ENCODE results near the gene ZNF516. TPM values are rescaled to one million over a fixed set of nuclear protein-coding genes. Genes with fewer than 3 reads are reported as not detected.

The ZNF516 gene
- total RNA-seq, 1 experiment from 2014 or later, result 25.5 TPM

DNA sequence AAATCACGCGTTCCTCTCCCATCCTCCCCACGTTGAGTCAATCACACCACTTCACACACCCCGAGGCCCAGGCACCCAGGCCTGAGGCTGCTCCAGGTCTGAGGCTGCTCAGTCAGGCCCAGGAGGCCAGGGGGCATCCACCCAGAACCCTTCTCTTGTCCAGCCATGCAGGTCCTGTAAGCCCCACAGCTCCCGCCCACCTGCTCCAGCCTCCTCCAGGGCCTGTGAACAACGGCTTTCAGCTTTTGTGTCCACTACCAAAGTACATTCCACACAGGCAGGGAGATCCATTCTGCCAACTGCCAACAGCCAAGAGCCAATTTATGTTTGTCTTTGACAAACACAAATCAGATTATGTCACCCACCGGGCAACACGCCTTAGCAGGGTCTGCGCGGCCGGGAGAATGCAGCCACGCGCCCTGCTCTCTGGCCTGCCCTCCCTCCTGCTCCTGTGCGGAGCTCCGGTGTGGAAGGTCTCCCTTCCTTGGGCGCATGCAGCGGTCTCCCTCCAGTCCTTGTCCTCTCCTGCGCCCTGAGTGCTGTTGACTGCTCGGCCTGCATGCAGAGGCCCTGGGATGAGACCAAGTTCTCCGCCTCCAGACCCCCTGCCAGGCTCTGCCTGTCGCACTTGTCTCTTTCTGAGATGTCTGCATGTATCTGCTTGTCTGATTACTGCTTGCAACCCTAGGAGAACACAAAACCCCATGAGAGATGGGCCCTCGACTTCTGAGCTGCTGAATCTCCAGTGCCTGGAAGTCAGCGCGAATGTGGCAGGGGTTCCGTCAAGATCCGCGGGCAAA lies 146.6 kb downstream of the ZNF516 start:
- CTCF ChIA-PET, result no interaction called here
- Mint-ChIP-seq H3K4me1 (ENCODE audit: low read depth, unreplicated experiment) (peaks cover 8% of the 10 kb centered on the region), H3K27me3 (ENCODE audit: insufficient read depth, unreplicated experiment) (peaks cover 5% of the 10 kb centered on the region), H3K4me3 (ENCODE audit: unreplicated experiment) (no peak overlapping the region), H3K27ac (ENCODE audit: unreplicated experiment) (no peak overlapping the region), H3K36me3 (ENCODE audit: insufficient read depth, unreplicated experiment) (peaks cover 5% of the 10 kb centered on the region), H3K9me3 (ENCODE audit: unreplicated experiment) (no peaks in the 10 kb centered on the region)
- H3K27me3 ChIP-seq (replicated peaks; ENCODE audit: control insufficient read depth, insufficient read depth, low read length), result no peaks in the 10 kb centered on the region
- no peak overlapping the region for H3K4me3 ChIP-seq (ENCODE audit: low read depth, low read length)
- POLR2A ChIA-PET, result no interaction called here
- H3K36me3 ChIP-seq (ENCODE audit: control insufficient read depth, insufficient read depth, low read length), result no peaks in the 10 kb centered on the region
- BruUV-seq (replicated peaks), result no TSS peak
- intact Hi-C loops (cut with micrococcal nuclease; ENCODE audit: unreplicated experiment), result loop anchor here (2.0 to 5.0 kb wide), 2 partner anchors 71 to 464 kb away; no protein-coding TSS in a partner anchor
- H3K9me3 ChIP-seq, result no peaks in the 10 kb centered on the region
- no peaks in the 10 kb centered on the region for H3K4me1 ChIP-seq
- TF ChIP-seq, protein P1, sequence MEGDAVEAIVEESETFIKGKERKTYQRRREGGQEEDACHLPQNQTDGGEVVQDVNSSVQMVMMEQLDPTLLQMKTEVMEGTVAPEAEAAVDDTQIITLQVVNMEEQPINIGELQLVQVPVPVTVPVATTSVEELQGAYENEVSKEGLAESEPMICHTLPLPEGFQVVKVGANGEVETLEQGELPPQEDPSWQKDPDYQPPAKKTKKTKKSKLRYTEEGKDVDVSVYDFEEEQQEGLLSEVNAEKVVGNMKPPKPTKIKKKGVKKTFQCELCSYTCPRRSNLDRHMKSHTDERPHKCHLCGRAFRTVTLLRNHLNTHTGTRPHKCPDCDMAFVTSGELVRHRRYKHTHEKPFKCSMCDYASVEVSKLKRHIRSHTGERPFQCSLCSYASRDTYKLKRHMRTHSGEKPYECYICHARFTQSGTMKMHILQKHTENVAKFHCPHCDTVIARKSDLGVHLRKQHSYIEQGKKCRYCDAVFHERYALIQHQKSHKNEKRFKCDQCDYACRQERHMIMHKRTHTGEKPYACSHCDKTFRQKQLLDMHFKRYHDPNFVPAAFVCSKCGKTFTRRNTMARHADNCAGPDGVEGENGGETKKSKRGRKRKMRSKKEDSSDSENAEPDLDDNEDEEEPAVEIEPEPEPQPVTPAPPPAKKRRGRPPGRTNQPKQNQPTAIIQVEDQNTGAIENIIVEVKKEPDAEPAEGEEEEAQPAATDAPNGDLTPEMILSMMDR (IDR thresholded peaks at IDR 0.05; ENCODE audit: insufficient read depth in 1 of 2, low read depth in 1 of 2, low read length in 1 of 2, severe bottlenecking in 1 of 2, unreplicated experiment in 1 of 2), result no peak
- no peak for DNase-seq

DNA sequence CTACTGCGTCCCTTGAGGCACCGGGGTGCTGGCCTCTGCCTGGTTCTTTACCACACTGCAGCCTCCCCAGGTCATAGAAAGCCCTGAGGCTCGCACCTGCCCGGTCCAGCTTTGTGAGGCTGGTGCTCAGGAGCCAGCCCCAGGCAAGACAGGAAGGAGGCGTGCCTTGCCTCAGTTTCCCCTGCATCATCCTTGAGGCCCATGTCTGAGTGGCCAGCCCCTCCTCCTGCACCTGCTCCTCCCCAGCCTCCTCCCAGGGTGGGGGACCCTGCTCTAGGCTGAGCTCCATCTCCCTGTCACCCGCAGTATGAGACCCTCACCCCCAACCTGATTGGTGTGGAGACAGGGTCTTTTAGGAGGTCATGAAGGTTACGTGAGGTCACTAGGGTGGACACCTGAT lies 147.7 kb downstream of the ZNF516 start:
- Histone ChIP-seq H3K36me3 (ENCODE audit: control insufficient read depth, insufficient read depth, low read length) (no peaks in the 10 kb centered on the region), H3K4me3 (ENCODE audit: low read depth, low read length) (no peak overlapping the region), H3K9me3 (no peaks in the 10 kb centered on the region), H3K27me3 (replicated peaks; ENCODE audit: control insufficient read depth, insufficient read depth, low read length) (no peaks in the 10 kb centered on the region), H3K4me1 (no peaks in the 10 kb centered on the region)
- H3K9me3 Mint-ChIP-seq (ENCODE audit: unreplicated experiment), result no peaks in the 10 kb centered on the region
- H3K27me3 Mint-ChIP-seq (ENCODE audit: insufficient read depth, unreplicated experiment), result peaks cover 5% of the 10 kb centered on the region
- TF ChIP-seq, protein P1 (IDR thresholded peaks at IDR 0.05; ENCODE audit: insufficient read depth in 1 of 2, low read depth in 1 of 2, low read length in 1 of 2, severe bottlenecking in 1 of 2, unreplicated experiment in 1 of 2), result no peak
- peaks cover 8% of the 10 kb centered on the region for H3K4me1 Mint-ChIP-seq (ENCODE audit: low read depth, unreplicated experiment)
- intact Hi-C loops (cut with micrococcal nuclease; ENCODE audit: unreplicated experiment), result loop anchor here (5.0 kb wide), 1 partner anchor 70 kb away; no protein-coding TSS in a partner anchor
- no peak overlapping the region for H3K27ac Mint-ChIP-seq (ENCODE audit: unreplicated experiment)
- H3K4me3 Mint-ChIP-seq (ENCODE audit: unreplicated experiment), result no peak overlapping the region
- ChIA-PET POLR2A (no interaction called here), CTCF (no interaction called here)
- DNase-seq, result no peak
- peaks cover 5% of the 10 kb centered on the region for H3K36me3 Mint-ChIP-seq (ENCODE audit: insufficient read depth, unreplicated experiment)
- no TSS peak for BruUV-seq (replicated peaks)

DNA sequence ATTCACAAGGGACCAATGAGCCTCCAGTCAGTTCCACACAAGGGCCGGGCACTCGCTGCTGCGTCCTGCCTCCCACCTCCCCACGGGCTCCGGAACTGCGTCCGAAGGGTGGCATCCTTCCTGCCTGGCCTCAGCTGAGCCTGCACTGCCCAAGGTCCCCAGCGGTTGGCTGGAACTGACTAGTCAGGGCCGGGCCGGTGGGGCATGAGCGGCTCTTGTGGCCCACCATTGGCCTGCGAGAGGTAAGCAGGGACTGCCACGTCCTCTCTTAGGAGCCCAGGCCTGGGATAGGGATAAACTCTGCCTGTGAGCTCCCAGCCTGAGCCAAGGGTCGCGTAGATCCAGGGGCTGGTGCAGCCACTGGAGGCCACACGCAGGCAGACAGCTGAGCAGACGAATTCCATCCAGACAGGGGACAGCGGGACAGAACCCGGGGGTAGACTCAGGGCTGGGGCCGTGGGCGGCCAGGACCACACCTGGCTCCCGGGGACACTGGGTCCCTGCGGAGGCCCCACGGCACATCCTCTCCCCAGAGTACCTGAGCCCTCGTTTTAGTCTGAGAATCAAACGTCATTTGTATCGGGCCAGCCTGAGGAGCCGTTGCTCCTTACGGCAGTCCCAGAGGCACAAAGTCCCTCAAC lies 148.4 kb downstream of the ZNF516 start:
- BruUV-seq (replicated peaks), result no TSS peak
- H3K27me3 Mint-ChIP-seq (ENCODE audit: insufficient read depth, unreplicated experiment), result peaks cover 5% of the 10 kb centered on the region
- peaks cover 8% of the 10 kb centered on the region for H3K4me1 Mint-ChIP-seq (ENCODE audit: low read depth, unreplicated experiment)
- H3K27me3 ChIP-seq (replicated peaks; ENCODE audit: control insufficient read depth, insufficient read depth, low read length), result no peaks in the 10 kb centered on the region
- no peaks in the 10 kb centered on the region for H3K9me3 ChIP-seq
- no peaks in the 10 kb centered on the region for H3K4me1 ChIP-seq
- H3K36me3 Mint-ChIP-seq (ENCODE audit: insufficient read depth, unreplicated experiment), result peaks cover 5% of the 10 kb centered on the region
- no peak for DNase-seq
- ChIA-PET POLR2A (no interaction called here), CTCF (no interaction called here)
- no peaks in the 10 kb centered on the region for H3K9me3 Mint-ChIP-seq (ENCODE audit: unreplicated experiment)
- intact Hi-C loops (cut with micrococcal nuclease; ENCODE audit: unreplicated experiment), result loop anchor here (5.0 kb wide), 1 partner anchor 69 kb away; no protein-coding TSS in a partner anchor
- no peak overlapping the region for H3K4me3 Mint-ChIP-seq (ENCODE audit: unreplicated experiment)
- H3K27ac Mint-ChIP-seq (ENCODE audit: unreplicated experiment), result no peak overlapping the region
- no peak overlapping the region for H3K4me3 ChIP-seq (ENCODE audit: low read depth, low read length)
- H3K36me3 ChIP-seq (ENCODE audit: control insufficient read depth, insufficient read depth, low read length), result no peaks in the 10 kb centered on the region
- TF ChIP-seq, protein P1 (IDR thresholded peaks at IDR 0.05; ENCODE audit: insufficient read depth in 1 of 2, low read depth in 1 of 2, low read length in 1 of 2, severe bottlenecking in 1 of 2, unreplicated experiment in 1 of 2), result no peak

All from Caco-2 (cell line).